NCI-H510A treated with DMSO at 0.1 percent for 48 hours (cell line): ENCODE results near the gene ZC3H18.

ENCODE experiments used
- DNase-seq: peaks from one replicate; lab custom pipeline; 2025; lab: John Stamatoyannopoulos, UW

The ZC3H18 gene

DNA sequence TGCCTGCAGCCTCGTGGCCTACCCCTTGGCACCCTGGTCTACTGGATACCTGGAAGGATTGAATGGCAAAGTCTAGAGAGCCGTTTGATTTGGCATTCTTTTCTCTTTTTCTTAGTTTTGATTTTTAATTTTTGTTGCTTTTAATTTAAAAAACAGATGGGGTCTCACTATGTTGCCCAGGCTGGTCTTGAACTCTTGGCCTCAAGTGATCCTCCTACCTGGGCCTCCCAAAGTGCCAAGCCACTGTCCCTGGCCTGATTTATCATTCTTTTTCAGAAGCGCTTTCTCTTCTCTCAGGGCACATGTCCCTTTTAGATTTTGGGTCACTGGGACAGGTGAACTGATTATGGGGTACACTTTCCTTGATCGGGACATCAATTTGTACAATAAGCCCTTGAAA, 10.8 kb downstream of the ZC3H18 start:
- no peak for DNase-seq

DNA sequence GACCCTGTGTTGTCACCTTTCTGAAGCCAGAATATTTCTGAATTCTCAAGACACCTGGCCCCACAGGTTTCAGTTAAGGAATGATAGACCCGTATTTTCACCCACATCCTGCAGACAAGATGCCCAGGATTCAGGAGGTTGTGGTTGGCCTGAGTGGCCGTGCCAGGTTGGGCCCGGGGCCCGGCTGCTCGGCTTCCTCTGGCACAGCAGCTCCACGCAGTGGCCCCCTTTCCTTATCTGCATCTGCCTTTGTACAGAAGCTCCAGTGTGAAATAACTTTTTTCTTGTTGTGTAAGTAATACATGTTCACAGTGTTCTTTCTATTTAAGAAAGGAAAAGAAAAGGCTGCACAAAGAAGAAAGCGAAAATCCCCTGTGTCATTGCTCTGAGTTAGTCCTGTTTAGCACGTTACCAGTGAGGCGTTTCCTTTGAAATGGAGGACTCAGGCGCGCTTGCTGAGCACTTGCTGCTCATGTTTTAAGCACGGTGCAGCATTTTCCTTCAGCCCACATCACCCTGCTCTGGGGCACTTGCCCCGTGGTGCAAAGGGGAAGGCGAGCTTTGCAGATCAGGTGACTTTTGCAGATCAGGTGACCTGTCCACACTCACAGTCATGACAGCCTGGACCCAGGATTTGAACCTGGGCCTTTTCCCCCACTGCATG, 12.8 kb downstream of the ZC3H18 start:
- DNase-seq: no peak

GRCh38 chr16:88584676-88585075, 14.5 kb downstream of the ZC3H18 start:
- DNase-seq: no peak

GRCh38 chr16:88585269-88585668, 15.1 kb downstream of the ZC3H18 start:
- DNase-seq: no peak

DNA sequence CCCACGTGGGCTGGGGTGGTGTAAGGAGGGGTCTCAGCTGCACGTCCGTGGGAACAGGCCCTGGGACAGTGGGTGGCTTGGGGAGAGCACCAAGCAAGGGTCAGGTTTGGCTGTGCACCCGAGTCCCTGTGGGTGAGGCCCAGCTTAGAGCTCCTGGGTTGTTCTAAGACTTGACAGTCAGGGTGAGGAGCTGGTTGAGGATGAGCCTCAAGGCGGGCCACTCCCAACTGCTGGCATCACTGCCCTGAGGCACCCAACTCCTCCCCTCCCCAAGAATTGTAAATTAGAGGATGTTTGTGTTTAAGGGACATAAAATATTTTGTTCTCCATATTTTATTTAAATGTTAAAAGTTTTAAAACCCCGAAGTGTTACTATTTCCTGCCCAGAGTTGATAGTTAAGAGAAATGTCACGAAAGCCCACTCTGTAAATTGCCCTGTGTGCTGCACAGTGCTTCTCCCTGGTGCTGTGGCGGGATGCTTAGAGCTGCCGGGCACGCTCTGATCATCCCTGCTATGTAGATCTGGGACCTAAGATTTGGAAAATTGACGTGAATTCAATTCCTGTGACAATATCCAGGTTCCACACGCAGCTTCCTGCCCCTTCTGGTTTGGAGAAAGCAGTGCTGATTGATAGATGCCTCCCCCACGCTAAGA, 15.9 kb downstream of the ZC3H18 start:
- no peak for DNase-seq

DNA sequence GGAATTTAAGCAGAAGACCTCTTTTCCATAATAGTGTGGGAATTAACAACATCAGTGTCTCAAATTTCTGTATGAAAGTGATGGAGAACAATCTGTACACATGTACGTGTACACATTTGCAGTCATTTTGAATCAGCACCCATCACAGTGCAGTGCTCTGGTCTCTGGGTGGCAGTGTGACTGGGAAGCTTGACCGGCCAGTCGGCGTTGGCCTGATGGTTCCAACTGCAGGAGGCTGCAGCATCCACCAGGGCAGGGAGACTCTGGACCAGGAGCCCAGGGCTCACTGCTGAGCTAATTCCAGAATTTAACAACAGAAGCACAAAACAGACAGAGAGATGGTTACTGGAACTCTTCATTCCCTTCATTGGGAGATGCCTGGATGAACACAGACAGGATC, 17.9 kb downstream of the ZC3H18 start:
- no peak for DNase-seq

DNA sequence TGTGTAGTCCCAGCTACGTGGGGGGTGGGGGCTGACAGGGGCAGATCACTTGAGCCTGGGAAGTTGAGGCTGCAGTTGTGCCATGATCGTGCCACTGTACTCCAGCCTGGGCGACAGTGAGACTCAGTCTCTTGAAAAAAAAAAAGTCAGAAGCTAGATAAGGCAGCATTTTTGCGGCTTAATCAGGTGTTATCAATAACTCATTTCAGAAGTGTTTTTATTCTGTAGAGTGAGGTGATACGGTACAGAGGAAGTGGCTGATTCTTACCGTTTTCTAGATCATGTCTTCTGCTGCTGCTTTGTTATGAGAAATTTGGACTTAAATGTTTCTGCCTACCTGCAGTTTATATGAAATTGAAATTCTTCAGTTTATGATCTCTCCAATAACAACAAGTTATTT, 18.6 kb downstream of the ZC3H18 start:
- no peak for DNase-seq

GRCh38 chr16:88589441-88589840, 19.2 kb downstream of the ZC3H18 start:
- no peak for DNase-seq

DNA sequence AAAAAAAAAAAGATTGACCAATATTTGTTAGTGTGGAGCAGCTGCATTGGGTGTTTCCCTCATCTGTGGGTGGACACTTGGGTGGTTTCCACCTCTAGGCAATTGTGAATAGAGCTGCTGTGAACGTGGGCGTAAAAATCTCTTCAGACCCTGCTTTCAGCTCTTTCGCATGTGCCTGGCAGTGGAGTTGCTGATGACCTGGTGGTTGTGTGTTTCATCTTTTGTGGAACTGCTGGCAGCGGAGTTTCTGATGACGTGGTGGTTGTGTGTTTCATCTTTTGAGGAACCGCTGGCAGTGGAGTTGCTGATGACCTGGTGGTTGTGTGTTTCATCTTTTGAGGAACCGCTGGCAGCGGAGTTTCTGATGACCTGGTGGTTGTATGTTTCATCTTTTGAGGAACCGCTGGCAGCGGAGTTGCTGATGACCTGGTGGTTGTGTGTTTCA, 21.4 kb downstream of the ZC3H18 start:
- DNase-seq: no peak

- no peak for DNase-seq
These were observed 22.9 kb downstream of the ZC3H18 start for GRCh38 chr16:88593061-88593460.

DNA sequence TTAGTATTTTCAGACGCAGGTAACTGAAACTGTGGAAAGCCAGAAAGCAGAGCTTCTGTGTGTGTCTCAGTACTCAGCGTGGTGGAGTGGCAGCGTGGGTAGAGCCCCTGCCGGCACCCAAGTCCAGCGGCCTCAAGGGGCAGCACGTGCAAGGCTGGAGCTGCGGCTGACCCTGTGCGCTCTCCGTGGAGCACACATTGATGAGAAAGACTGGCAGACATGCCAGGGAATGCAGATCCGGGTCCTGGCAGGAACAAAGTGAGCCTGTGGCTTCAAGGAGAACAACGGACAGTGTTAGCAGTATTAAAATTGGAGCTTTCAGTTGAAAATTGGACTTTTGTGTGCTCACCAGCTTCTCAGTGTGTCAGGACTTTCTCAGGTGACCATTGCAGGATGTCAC, 23.3 kb downstream of the ZC3H18 start:
- DNase-seq: no peak

- no peak for DNase-seq
These were observed 23.7 kb downstream of the ZC3H18 start for GRCh38 chr16:88593910-88594309.

DNA sequence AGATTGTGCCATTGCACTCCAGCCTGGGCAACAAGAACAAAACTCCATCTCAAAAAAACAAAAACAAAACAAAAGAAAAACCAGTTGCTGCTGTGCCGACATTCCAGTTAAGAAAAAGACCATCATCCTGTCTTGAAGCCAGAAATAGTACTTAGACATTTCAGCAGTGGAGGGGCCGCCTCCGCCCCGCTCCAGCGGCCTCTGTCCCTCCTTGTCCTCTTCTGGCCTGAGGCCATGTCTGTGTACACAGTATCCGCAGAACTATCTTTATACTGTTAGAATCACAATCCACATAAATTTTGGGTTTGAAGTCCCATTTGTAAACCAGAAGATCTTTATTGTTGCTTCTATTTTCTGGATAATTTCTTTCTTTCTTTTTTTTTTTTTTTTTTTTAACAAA, 24.9 kb downstream of the ZC3H18 start:
- DNase-seq: no peak

- no peak for DNase-seq
These were observed 25.7 kb downstream of the ZC3H18 start for GRCh38 chr16:88595921-88596320.

GRCh38 chr16:88596483-88596882, 26.3 kb downstream of the ZC3H18 start:
- DNase-seq: no peak

GRCh38 chr16:88597856-88598491, 27.8 kb downstream of the ZC3H18 start:
- peak; percentile 67 for DNase-seq

- DNase-seq: no peak
These were observed 29.0 kb downstream of the ZC3H18 start for GRCh38 chr16:88599092-88599733.

DNA sequence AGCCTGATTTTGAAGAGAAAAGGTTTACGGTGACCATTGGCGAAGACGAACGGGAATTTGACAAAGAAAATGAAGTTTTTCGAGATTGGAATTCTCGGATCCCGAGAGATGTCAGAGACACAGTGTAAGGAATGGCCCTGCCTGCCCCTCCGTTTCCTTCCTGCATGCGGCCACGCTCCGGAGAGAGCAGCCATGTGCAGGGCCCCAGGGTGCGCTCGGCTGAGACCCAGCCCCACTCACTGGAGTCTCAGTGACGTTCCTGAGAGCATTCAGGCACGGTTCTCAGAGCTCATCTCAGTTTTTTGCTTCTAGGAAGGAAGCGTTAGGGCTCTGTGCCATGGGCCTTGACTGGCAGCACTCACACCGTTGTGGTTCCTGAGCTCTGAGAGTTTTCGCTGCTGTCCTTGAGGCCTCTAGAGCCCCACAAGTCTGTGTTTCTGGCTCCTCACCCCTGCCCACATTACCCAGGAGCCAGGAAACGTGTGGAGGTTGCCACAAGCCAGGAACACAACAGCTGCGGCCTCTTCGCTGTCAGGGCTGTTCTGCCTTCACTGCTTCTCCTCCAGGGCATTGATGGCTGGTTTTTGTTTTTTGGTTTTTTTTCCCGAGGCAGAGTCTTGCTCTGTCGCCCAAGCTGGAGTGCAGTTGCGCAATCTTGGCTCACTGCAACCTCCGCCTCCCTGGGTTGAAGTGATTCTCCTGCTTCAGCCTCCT, 29.8 kb downstream of the ZC3H18 start:
- DNase-seq: no peak

DNA sequence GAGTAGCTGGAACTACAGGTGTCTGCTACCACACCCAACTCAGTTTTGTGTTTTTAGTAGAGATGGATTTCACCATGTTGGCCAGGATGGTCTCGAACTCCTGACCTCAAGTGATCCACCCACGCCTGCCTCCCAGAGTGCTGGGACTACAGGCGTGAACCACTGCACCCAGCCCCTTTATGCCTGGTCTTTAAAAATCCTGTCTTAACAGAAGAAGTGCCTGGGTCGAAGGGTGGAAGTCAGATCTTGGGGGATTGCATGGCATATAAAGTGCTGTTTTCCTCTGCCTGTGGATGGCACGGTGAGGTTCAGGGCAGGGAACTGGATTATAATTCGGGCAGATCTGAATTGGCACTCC, 30.3 kb downstream of the ZC3H18 start:
- DNase-seq: no peak

- DNase-seq: peak; percentile 60
These were observed 31.3 kb downstream of the ZC3H18 start for GRCh38 chr16:88601313-88602036.

- peak; percentile 22 for DNase-seq
These were observed 31.9 kb downstream of the ZC3H18 start for GRCh38 chr16:88602091-88602490.
